WERI-Rb-1 (cell line): ENCODE measurements around the gene DGKZ.
"Not testable (repeated sequence)": the region's sequence is repeated elsewhere in the genome, so short reads cannot be mapped to it uniquely, and the experiment has no call there.

Experiments
- DNase-seq: peaks from one replicate; pipeline ENCODE4 v3.0.0-alpha.2; 2020
- H3K27ac ChIP-seq: fragments of 250-450 bp; sonication (Bioruptor Pico); 2 replicates; pipeline ENCODE4 v1.5.1; 2020; ENCODE audit warnings: mild to moderate bottlenecking, moderate library complexity
- H3K27me3 ChIP-seq: fragments of 250-450 bp; sonication (Bioruptor Pico); 2 replicates; pipeline ENCODE4 v1.5.1; 2021; ENCODE audit warnings: mild to moderate bottlenecking, low read depth, moderate library complexity; ENCODE audit not compliant: insufficient read depth, severe bottlenecking
- H3K36me3 ChIP-seq: fragments of 250-450 bp; sonication (Bioruptor Pico); 2 replicates; pipeline ENCODE4 v1.5.1; 2020; ENCODE audit warnings: mild to moderate bottlenecking, moderate library complexity
- H3K4me3 ChIP-seq: 2 replicates; pipeline ENCODE4 v1.5.1; 2011; ENCODE audit warnings: low read depth, mild to moderate bottlenecking, control low read depth, low read length
- H3K9me3 ChIP-seq: fragments of 250-450 bp; sonication (Bioruptor Pico); 2 replicates; pipeline ENCODE4 v1.5.1; 2021; ENCODE audit warnings: mild to moderate bottlenecking, moderate library complexity; ENCODE audit not compliant: severe bottlenecking
- CTCF ChIP-seq: IDR thresholded peaks from 2 replicates; pipeline ENCODE4 v1.5.1; 2011; ENCODE audit warnings: low read depth, mild to moderate bottlenecking, control low read depth, inconsistent platforms, low read length

Gene DGKZ

GRCh38 chr11:46346886-46347636 lies at the start of gene DGKZ:
TSS of gene DGKZ (plus strand) at chr11:46347463. CDS start at chr11:46347660, 197 bp downstream.
- Histone ChIP-seq H3K4me3 (peak within 1 kb of the TSS; percentile 70), H3K36me3 (peaks cover 6% of the 10 kb centered on the region), H3K27me3 (no peaks in the 10 kb centered on the region), H3K27ac (peak within 1 kb of the TSS; percentile 72), H3K9me3 (no peaks in the 10 kb centered on the region)
- DNase-seq: peak; percentile 81
- peak; percentile 72 for TF ChIP-seq CTCF

GRCh38 chr11:46298699-46299433 lies 48.4 kb upstream of the DGKZ start:
- DNase-seq: no peak
- TF ChIP-seq CTCF: no peak
- no peaks in the 10 kb centered on the region for H3K27me3 ChIP-seq
- H3K4me3 ChIP-seq: no peak overlapping the region
- H3K9me3 ChIP-seq: no peaks in the 10 kb centered on the region
- H3K36me3 ChIP-seq: no peaks in the 10 kb centered on the region
- H3K27ac ChIP-seq: no peak overlapping the region

GRCh38 chr11:46299451-46299961 lies 47.8 kb upstream of the DGKZ start:
- DNase-seq: no peak
- Histone ChIP-seq H3K4me3 (no peak overlapping the region), H3K36me3 (no peaks in the 10 kb centered on the region), H3K27ac (no peak overlapping the region), H3K27me3 (no peaks in the 10 kb centered on the region), H3K9me3 (no peaks in the 10 kb centered on the region)
- peak; percentile 48; the same call in 1 of the 2 replicates for TF ChIP-seq CTCF

GRCh38 chr11:46300270-46300669 lies 47.0 kb upstream of the DGKZ start:
- no peak for DNase-seq
- no peaks in the 10 kb centered on the region for H3K9me3 ChIP-seq
- no peaks in the 10 kb centered on the region for H3K36me3 ChIP-seq
- no peak for TF ChIP-seq CTCF
- no peak overlapping the region for H3K4me3 ChIP-seq
- no peak overlapping the region for H3K27ac ChIP-seq
- no peaks in the 10 kb centered on the region for H3K27me3 ChIP-seq

GRCh38 chr11:46302866-46303265 lies 44.4 kb upstream of the DGKZ start:
- no peak for TF ChIP-seq CTCF
- Histone ChIP-seq H3K27me3 (no peaks in the 10 kb centered on the region), H3K4me3 (no peak overlapping the region), H3K27ac (no peak overlapping the region), H3K9me3 (no peaks in the 10 kb centered on the region), H3K36me3 (no peaks in the 10 kb centered on the region)
- DNase-seq: no peak

GRCh38 chr11:46304036-46304435 lies 43.2 kb upstream of the DGKZ start:
- not testable (repeated sequence) for H3K36me3 ChIP-seq, H3K27ac ChIP-seq, H3K9me3 ChIP-seq, DNase-seq, H3K4me3 ChIP-seq, H3K27me3 ChIP-seq
